WI38 (cell line): ENCODE results near the gene METTL23.

ENCODE experiments used
- H3K4me3 ChIP-seq: 2 replicates; pipeline ENCODE4 v1.5.1; 2011; ENCODE audit warnings: low read depth, mild to moderate bottlenecking, control low read depth, low read length
- CTCF ChIP-seq: IDR thresholded peaks from 2 replicates; pipeline ENCODE4 v1.5.1; 2012; ENCODE audit warnings: low read depth, mild to moderate bottlenecking, control low read depth, low read length

METTL23 gene

GRCh38 chr17:76734080-76734840, 7.6 kb downstream of the METTL23 start:
- peak overlapping the region; percentile 95 for H3K4me3 ChIP-seq
- no peak for TF ChIP-seq CTCF

GRCh38 chr17:76735006-76735405, 8.4 kb downstream of the METTL23 start:
- no peak for TF ChIP-seq CTCF
- peak overlapping the region; percentile 95 for H3K4me3 ChIP-seq

- no peak for TF ChIP-seq CTCF
- peak overlapping the region; percentile 95 for H3K4me3 ChIP-seq
These were observed 9.1 kb downstream of the METTL23 start for GRCh38 chr17:76735586-76736348.

- peak; percentile 14; the same call in 1 of the 2 replicates for TF ChIP-seq CTCF
- peak overlapping the region; percentile 95 for H3K4me3 ChIP-seq
These were observed 9.9 kb downstream of the METTL23 start for GRCh38 chr17:76736349-76737081.

GRCh38 chr17:76737082-76737675, 10.5 kb downstream of the METTL23 start, which contains the start of gene SRSF2:
Gene SRSF2 (minus strand): TSS chr17:76737331. CDS start chr17:76737160, 171 bp downstream.
- TF ChIP-seq CTCF, result no peak
- peak within 1 kb of the TSS; percentile 95 for H3K4me3 ChIP-seq

- TF ChIP-seq CTCF, result no peak
- H3K4me3 ChIP-seq, result peak within 1 kb of the TSS; percentile 95
These were observed 11.2 kb downstream of the METTL23 start, which contains the start of gene MFSD11 for GRCh38 chr17:76737676-76738467. Gene MFSD11 (plus strand): TSS chr17:76738119. CDS start chr17:76738353, 234 bp downstream.
